OCI-LY7 (cell line): Measurements from ENCODE around the gene C13orf42. TPM values are rescaled to one million over a fixed set of nuclear protein-coding genes. Genes with fewer than 3 reads are reported as not detected.

Experiments
- BruUV-seq: library from RNA; stranded (reverse); fragments of 400-500 nt; replicated peaks from 2 replicates; lab custom pipeline; 2021; lab: Mats Ljungman, UMichigan
- CTCF ChIA-PET: fragments of 300-600 bp; sonication (Branson Sonifier 250); formaldehyde crosslinking; loops from one replicate; lab custom pipeline; 2022; ENCODE audit warnings: antibody characterized with exemption; ENCODE audit not compliant: unreplicated experiment; lab: Charles Lee
- POLR2A ChIA-PET: fragments of 300-600 bp; sonication (Branson Sonifier 250); formaldehyde crosslinking; loops from one replicate; lab custom pipeline; 2022; ENCODE audit warnings: antibody characterized with exemption; lab: Charles Lee
- DNase-seq: peaks from one replicate; pipeline ENCODE4 v3.0.0-alpha.2; 2015; ENCODE audit warnings: low spot score
- H2AFZ ChIP-seq: fragments of 200-600 bp; sonication (generic), shearing (Covaris generic); 2 replicates; pipeline ENCODE4 v1.6.1; 2014; ENCODE audit warnings: mild to moderate bottlenecking, antibody characterized with exemption, low read length, moderate library complexity
- H3K27ac ChIP-seq: fragments of 200-600 bp; sonication (generic); 2 replicates; pipeline ENCODE4 v1.5.1; 2014; ENCODE audit warnings: mixed run types, low read depth, mild to moderate bottlenecking, moderate library complexity, low read length, inconsistent platforms; ENCODE audit not compliant: poor library complexity, severe bottlenecking
- H3K36me3 ChIP-seq: fragments of 200-600 bp; sonication (generic); 2 replicates; pipeline ENCODE4 v1.6.1; 2014; ENCODE audit warnings: mild to moderate bottlenecking, antibody characterized with exemption, low read length, moderate library complexity, mixed read lengths; ENCODE audit not compliant: insufficient read depth
- H3K4me1 ChIP-seq: fragments of 200-600 bp; sonication (generic); 2 replicates; pipeline ENCODE4 v1.5.1; 2014; ENCODE audit warnings: mild to moderate bottlenecking, low read length; ENCODE audit not compliant: insufficient read depth, poor library complexity, severe bottlenecking
- H3K4me2 ChIP-seq: fragments of 200-600 bp; sonication (generic); 2 replicates; pipeline ENCODE4 v1.6.1; 2014; ENCODE audit warnings: mild to moderate bottlenecking, low read length
- H3K4me3 ChIP-seq: fragments of 200-600 bp; sonication (generic); 2 replicates; pipeline ENCODE4 v1.5.1; 2014; ENCODE audit warnings: mild to moderate bottlenecking, low read depth, low read length; ENCODE audit not compliant: poor library complexity, severe bottlenecking
- H3K79me2 ChIP-seq: fragments of 200-600 bp; sonication (generic); 2 replicates; pipeline ENCODE4 v1.6.1; 2016; ENCODE audit warnings: low read depth, mild to moderate bottlenecking, low read length, moderate library complexity, mixed read lengths; ENCODE audit not compliant: insufficient read depth
- H3K9me2 ChIP-seq: fragments of 200-600 bp; sonication (generic); 2 replicates; pipeline ENCODE4 v1.6.1; 2016; ENCODE audit warnings: mild to moderate bottlenecking, low read length, mixed read lengths; ENCODE audit not compliant: insufficient read depth
- H3K9me3 ChIP-seq: fragments of 200-600 bp; sonication (generic); 2 replicates; pipeline ENCODE4 v1.6.1; 2014; ENCODE audit warnings: mild to moderate bottlenecking, mixed run types, low read length, mixed read lengths
- H4K20me1 ChIP-seq: fragments of 200-600 bp; sonication (generic); 2 replicates; pipeline ENCODE4 v1.6.1; 2014; ENCODE audit warnings: mild to moderate bottlenecking, antibody characterized with exemption, low read length, moderate library complexity, mixed read lengths; ENCODE audit not compliant: insufficient read depth
- CTCF ChIP-seq: fragments of 200-600 bp; sonication (generic); conservative IDR thresholded peaks from 2 replicates; pipeline ENCODE4 v1.5.1; 2014; ENCODE audit warnings: mild to moderate bottlenecking, antibody characterized with exemption, low read length, moderate library complexity, mixed read lengths
- EZH2phosphoT487 ChIP-seq: fragments of 200-600 bp; sonication (generic); IDR thresholded peaks from 2 replicates; pipeline ENCODE4 v1.6.1; 2018; ENCODE audit warnings: low read depth, borderline replicate concordance, mild to moderate bottlenecking, mixed run types, antibody characterized with exemption, low read length, moderate library complexity, mixed read lengths
- intact Hi-C: fragments of 100-400 bp; cut with micrococcal nuclease; formaldehyde crosslinking; loops from one replicate; pipeline ENCODE4 v1.10.0; 2022; ENCODE audit not compliant: unreplicated experiment
- total RNA-seq, 2 experiments: library from RNA; depleted of rRNA in 1 of 2; stranded (reverse); fragments of >200 nt in 1 of 2; shearing (Covaris generic) in 1 of 2; gene quantifications; 2 replicates each; pipeline ENCODE4 v1.2.3, GENCODE V29; 2014 to 2022

The C13orf42 gene
- total RNA-seq, 2 experiments from 2014 or later, result not detected

- Histone ChIP-seq H3K36me3 (no peaks in the 10 kb centered on the region), H2AFZ (no peak overlapping the region), H3K4me2 (no peak overlapping the region), H4K20me1 (no peaks in the 10 kb centered on the region), H3K79me2 (no peaks in the 10 kb centered on the region), H3K4me1 (no peaks in the 10 kb centered on the region), H3K9me2 (no peaks in the 10 kb centered on the region), H3K27ac (no peak overlapping the region), H3K9me3 (no peaks in the 10 kb centered on the region), H3K4me3 (no peak overlapping the region)
- DNase-seq, result no peak
- no TSS peak for BruUV-seq
- POLR2A ChIA-PET, result no interaction called here
- TF ChIP-seq EZH2phosphoT487 (no peak), CTCF (no peak)
- CTCF ChIA-PET, result no interaction called here
- intact Hi-C loops, result no loop called here
Observed at GRCh38 chr13:51041126-51041525, 69.9 kb downstream of the C13orf42 start.

GRCh38 chr13:51040431-51040830 lies 70.6 kb downstream of the C13orf42 start:
- no peak overlapping the region for H3K4me3 ChIP-seq
- no peaks in the 10 kb centered on the region for H3K36me3 ChIP-seq
- POLR2A ChIA-PET, result no interaction called here
- no peak overlapping the region for H3K4me2 ChIP-seq
- CTCF ChIA-PET, result no interaction called here
- no TSS peak for BruUV-seq
- TF ChIP-seq EZH2phosphoT487 (no peak), CTCF (no peak)
- no peaks in the 10 kb centered on the region for H3K4me1 ChIP-seq
- H3K27ac ChIP-seq, result no peak overlapping the region
- no peaks in the 10 kb centered on the region for H3K9me3 ChIP-seq
- no peaks in the 10 kb centered on the region for H3K79me2 ChIP-seq
- no peaks in the 10 kb centered on the region for H3K9me2 ChIP-seq
- H2AFZ ChIP-seq, result no peak overlapping the region
- H4K20me1 ChIP-seq, result no peaks in the 10 kb centered on the region
- intact Hi-C loops, result no loop called here
- no peak for DNase-seq

GRCh38 chr13:51036418-51036817 lies 74.7 kb downstream of the C13orf42 start:
- Histone ChIP-seq H4K20me1 (no peaks in the 10 kb centered on the region), H3K9me3 (no peaks in the 10 kb centered on the region), H3K9me2 (no peaks in the 10 kb centered on the region), H3K27ac (no peak overlapping the region), H3K4me3 (no peak overlapping the region), H3K4me2 (no peak overlapping the region), H3K4me1 (no peaks in the 10 kb centered on the region), H2AFZ (no peak overlapping the region), H3K79me2 (no peaks in the 10 kb centered on the region), H3K36me3 (no peaks in the 10 kb centered on the region)
- BruUV-seq, result no TSS peak
- no peak for TF ChIP-seq EZH2phosphoT487
- no peak for TF ChIP-seq CTCF
- DNase-seq, result no peak
- ChIA-PET POLR2A (no interaction called here), CTCF (no interaction called here)
- intact Hi-C loops, result no loop called here
